Measurements from ENCODE around the gene CAMK2B.

CAMK2B gene

GRCh38 chr7:44329888-44330287, 4.5 kb upstream of the CAMK2B start:
- no peak for DNase-seq

- DNase-seq, result no peak
Measured at GRCh38 chr7:44329081-44329480, 3.7 kb upstream of the CAMK2B start.

DNA sequence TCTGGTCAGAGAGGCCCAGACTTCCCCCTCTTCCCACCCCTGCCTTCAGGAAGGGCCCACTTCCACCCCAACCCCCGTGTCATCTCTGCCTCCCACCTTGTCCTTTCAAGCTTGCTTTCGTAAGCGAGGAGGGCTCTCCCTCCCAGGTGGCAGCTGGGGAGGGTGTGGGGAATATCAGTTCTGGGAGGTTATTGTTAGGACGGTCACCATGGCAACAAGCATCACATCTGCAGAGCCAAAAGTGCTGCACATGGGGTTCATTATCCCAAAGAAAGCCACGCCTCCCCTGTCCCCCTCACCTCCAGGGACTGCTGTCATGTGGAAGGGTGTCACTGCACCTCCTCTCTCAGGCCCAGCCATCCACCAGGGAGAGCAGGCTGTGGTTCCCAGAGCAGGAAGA, 2.6 kb upstream of the CAMK2B start:
- DNase-seq, result no peak

DNA sequence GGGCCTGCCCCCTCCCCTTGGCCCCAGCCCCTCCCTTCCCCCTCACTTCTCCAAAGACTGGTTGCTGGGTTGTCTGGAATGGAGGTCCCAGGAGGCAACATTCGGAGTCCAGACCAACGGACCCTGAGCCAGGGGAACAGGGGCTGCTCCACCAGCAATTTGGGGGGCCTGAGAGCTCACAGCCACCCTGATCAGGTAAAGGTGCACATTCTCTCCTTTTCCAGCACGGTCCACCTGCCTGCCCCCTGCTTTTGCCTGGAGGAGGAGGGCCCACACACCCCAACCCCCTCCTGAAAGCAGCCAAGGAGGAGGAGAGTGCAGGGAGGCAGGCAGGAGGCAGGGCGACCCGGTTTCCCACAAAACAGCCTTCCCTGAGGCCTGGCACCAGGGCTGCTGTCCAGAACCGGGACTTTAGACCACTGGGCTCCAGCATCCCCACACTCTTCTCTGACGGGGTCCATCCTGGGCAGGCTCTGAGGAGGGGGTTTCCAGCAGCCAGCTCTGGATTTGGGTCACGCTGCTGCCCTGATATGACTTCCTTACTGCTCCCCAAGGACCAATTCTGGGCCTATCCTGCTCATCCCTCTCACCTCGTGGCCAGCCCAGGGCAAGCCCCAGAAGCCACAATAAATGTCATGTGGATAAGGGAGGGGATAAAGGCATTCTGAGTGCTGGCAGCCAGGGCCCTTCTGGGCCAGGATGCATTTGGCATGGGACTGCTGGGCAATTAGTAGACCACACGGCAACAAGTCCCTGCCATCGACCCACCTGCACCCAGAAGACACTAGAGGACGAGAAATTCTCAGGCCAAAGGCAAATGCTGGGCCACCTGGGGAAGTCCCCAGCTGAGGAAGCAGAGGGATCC, 1.1 kb upstream of the CAMK2B start:
- DNase-seq, result no peak

DNA sequence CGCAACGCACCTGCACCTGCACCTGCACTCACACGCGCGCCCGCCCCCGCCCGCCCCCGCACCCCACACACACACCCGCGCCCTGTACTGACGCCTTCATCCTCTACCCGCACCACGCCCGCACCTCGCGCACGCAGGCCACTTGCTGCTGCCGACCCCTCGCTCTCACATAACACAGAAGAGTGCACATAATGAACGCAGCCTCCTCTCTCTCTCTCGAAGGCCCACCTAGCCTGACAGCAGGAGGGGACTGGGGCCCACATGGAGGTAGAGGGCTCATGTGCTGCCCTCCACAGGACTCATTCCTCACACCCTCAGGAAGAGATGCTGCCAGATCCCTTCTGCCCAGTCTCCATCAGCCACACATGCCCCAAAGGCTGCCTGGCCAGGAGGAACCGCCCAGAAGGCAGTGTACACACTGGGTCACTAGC, 432 bp upstream of the CAMK2B start:
- no peak for DNase-seq

GRCh38 chr7:44324481-44325200, 753 bp downstream of the CAMK2B start:
- DNase-seq, result no peak

DNA sequence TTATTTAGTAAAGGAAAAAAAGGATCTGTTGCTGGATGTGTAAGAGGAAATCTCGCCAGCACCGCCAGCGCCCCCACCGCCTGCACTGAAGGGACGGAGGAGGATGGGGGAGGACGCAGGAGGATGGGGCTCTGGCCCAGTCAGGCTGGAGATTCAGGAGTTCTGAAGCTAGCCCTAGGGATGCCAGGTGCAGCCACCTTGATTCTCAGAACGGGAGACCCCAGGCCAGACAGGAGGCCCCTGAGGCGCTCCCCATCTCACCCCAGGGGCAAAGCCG, 1.3 kb downstream of the CAMK2B start:
- no peak for DNase-seq

DNA sequence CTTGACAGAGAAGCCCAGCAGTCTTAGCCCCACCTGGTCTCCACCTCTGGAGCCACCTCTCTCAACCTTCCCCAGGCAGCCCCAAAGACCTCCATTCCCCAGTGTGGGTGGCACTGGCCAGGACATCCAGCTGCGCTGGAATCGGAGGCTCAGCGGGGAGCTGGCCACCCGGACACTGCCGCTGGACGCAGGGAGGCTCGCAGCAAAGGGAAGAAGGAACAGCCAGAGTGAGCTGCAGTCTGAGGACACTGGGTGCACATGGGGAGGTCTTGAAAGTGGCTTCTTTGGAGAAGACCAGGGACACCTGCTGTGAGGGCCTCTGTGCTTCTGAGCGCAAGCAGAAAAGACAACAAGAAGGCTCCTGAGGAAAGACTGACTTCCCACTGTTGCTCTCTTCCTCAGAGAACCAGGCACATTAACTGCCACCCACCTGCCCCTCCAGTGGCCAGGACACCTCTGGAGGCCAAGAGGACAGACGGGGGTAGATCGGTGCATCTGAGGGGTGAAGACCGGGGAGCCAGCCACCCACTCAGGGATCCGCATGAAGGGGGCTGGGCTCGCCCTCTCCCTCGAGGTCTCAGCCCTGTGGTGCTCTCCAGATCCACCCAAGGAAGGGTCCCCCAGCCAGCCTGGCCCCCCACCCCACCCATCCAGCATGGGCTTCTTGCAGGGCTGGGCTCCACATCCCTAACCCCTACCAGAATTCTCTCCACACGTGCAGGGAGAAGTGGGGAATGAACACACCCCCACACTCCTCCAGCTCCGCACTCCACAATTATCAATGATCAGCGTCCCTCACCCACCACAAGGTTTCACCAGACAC, 1.8 kb downstream of the CAMK2B start:
- DNase-seq, result no peak

- no peak for DNase-seq
Measured at GRCh38 chr7:44322631-44323363, 2.6 kb downstream of the CAMK2B start.

GRCh38 chr7:44321796-44322195, 3.6 kb downstream of the CAMK2B start:
- DNase-seq, result no peak

- DNase-seq, result no peak
Measured at GRCh38 chr7:44320794-44321371, 4.5 kb downstream of the CAMK2B start.

GRCh38 chr7:44320141-44320540, 5.3 kb downstream of the CAMK2B start:
- DNase-seq, result no peak

- no peak for DNase-seq
Measured at GRCh38 chr7:44318332-44318731, 7.1 kb downstream of the CAMK2B start.

- DNase-seq, result no peak
Measured at GRCh38 chr7:44315301-44315903, 10.0 kb downstream of the CAMK2B start.

DNA sequence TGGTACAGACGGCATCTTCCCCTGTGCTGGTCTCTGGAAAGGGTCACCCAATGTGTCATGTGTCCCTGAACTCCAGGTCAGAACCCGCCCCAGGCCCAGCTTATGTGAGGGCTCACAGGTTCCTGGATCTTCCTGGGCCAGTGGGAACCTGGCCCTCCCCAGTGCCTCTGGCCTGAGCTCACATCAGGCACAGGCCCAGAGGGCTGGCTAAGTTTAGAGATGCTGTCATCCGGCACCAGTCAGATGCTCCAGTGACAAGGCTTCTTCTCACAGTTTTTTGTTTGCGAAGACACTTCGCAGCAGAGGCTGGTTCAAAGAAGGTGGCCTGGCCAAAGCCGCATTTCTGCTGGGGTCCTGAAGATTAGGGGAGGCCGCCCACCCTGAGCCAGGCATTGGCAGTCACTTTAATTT, 11.8 kb downstream of the CAMK2B start:
- DNase-seq, result no peak

- DNase-seq, result no peak
Measured at GRCh38 chr7:44313016-44313415, 12.4 kb downstream of the CAMK2B start.

DNA sequence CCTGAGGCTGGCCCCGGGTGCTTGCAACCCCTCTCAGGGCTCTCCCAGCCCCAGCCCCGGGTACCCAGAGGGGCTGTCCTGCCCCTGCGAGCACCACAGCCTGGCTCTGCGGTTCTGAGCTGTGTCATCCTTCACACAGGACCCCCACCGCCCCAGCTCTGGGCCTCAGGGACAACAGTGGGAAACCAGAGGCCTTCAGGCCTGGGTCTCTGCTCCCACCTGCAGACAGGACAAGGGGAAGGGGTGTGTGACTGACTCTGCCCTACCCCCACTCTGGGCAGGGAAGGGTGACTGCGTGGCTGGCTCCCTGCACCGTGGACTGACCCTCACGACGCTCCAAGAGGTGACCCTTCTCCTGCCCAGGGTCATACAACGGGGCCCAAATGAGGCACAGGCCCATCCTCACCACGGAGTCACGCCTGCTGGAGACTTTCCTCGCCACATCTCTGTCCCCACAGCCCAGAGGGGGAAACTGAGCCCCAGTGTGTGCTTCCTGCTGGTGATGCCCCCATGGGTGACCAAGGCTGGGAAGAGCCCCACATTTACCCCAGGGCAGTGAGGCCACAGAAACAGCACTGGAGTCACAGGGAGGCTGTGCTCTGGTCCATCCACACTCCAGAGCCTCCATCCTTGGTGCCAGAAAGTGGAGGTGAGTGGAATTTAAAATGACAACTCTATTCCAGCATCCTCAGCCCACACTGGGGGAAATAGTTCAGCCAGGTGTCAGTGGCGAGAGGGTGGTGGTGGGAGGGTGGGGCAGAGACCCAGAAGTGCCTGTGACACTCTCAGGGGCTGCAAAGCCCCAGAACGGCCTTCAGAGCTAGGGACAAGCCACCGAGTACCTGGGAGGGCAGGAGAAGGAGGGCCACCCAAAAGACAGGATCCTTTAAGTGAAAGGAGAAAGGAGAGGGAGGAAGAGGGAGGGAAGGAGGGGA, 13.6 kb downstream of the CAMK2B start:
- DNase-seq, result no peak

DNA sequence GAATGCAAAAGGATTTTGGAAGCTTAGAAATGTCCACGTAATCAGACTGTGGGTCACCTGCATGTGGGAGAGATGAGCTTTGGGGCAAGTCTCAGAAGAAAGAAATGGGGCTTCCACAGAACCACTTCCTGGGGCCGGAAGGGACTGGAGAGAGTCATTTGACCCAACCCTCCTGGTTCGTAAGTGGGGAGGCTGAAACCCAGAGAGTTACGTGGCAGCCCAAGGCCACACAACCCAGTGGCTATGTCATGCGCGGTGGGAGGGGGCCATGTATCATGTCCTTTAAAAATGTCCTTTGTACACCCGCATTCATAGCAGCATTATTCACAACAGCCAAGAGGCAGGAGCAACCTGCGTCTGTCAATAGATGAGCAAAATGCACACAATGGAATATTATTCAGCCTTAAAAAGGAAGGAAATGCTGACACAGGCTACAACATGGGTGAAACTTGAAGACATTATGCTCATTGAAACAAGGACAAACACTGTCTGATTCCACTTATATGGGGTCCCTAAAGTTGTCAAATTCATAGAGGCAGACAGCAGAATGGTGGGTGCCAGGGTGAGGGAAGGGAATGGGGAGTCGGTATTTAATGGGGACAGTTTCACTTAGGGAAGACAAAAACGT, 15.1 kb downstream of the CAMK2B start:
- DNase-seq, result no peak

DNA sequence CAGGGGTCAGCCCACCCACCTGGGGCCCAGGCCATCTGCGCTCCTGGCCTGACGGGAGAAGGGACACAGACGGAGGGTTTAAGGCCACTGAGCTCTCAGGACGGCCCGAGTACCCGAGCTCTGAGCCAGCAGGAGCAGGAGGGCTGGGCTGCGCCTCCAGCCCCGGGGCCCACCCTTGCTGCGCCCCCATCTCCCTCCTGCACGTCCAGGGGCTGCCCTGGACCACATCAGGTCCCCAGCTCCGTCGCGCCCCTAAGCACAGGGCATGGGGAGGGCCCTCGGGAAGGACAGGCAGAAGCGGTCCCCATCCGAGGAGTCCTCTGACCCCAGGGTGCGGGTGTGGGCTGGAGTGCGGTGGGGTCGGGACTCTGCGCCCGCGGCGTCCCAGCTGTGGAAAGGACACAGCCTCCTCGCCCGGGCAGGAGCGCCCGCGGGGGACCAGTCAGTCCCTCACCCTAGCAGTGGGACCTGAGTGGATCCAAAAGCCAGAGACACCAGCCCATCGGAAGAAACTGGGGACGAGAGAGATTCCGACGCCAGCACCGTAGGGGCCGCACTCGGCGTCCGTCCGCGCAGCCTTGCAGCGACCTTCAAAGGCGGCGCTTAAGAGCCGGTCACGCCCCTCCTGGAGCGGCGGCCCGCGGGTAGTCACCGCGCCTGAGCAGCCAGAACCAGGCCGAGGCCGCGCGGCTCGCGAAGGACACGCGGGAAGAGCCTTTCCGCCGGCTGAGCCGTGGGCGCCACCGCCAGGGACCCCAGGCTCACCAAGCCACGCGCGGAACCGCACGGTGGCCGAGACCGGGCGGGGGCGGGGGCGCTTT, 15.9 kb downstream of the CAMK2B start:
- DNase-seq, result no peak

Measured in T-helper 9 cell (primary cell).